ENCODE data around the gene CYP26B1.

DNA sequence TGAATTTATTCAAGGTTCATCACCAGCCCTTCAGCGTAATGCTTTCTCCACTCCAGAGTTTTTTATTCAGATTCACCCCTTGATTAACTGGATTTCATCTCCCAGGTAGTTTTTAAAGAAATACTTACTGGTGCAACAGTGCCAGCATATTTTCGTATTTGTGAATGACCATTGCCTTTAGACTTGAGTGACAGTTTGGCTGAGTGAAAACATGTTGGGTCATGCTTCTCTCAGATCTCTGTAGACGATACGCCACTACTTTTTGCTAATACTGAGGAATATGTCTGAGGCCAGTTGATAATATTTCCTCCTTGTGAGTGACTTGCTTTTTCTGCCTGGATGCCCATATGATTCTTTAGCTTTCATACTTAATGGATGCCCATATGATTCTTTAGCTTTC, 51.5 kb downstream of the CYP26B1 start:
- TF ChIP-seq RARB (CRISPR knock-in tag; IDR thresholded peaks at IDR 0.05) = no peak
- no peak for TF ChIP-seq ZNF8 (CRISPR knock-in tag; IDR thresholded peaks at IDR 0.05)
- no peak for TF ChIP-seq ZFP3 (CRISPR knock-in tag; IDR thresholded peaks at IDR 0.05)
- no peak for TF ChIP-seq TCF4 (CRISPR knock-in tag; IDR thresholded peaks at IDR 0.05; ENCODE audit: borderline replicate concordance)
- no peak for TF ChIP-seq TSHZ2 (CRISPR knock-in tag; IDR thresholded peaks at IDR 0.05)
- TF ChIP-seq PATZ1 (CRISPR knock-in tag; IDR thresholded peaks at IDR 0.05; ENCODE audit: borderline replicate concordance) = no peak
- TF ChIP-seq ZFP30 (CRISPR knock-in tag; IDR thresholded peaks at IDR 0.05) = no peak
